ENCODE results near the gene OR11A1. TPM values are rescaled to one million over a fixed set of nuclear protein-coding genes. Genes with fewer than 3 reads are reported as not detected.

Gene OR11A1
- total RNA-seq, 1 donor from 2014 or later = not detected

- Histone ChIP-seq H3K4me1 (ENCODE audit: control insufficient read depth in 3 of 3, insufficient read depth in 3 of 3, low read length in 3 of 3) (no peaks in the 10 kb centered on the region), H3K36me3 (ENCODE audit: control insufficient read depth in 3 of 3, insufficient read depth in 3 of 3, low read length in 3 of 3) (no peaks in the 10 kb centered on the region), H3K27ac (ENCODE audit: low read depth, low read length) (no peak overlapping the region), H3K9me3 (ENCODE audit: control insufficient read depth in 3 of 3, low read length in 3 of 3) (no peaks in the 10 kb centered on the region), H3K9ac (ENCODE audit: low read depth in 1 of 3, low read length in 3 of 3) (no peak overlapping the region), H3K4me3 (ENCODE audit: low read length in 3 of 3) (no peak overlapping the region), H3K27me3 (ENCODE audit: control insufficient read depth in 3 of 3, insufficient read depth in 3 of 3, low read length in 3 of 3) (no peaks in the 10 kb centered on the region)
These were observed 26.9 kb upstream of the OR11A1 start for GRCh38 chr6:29483735-29484134.

- Histone ChIP-seq H3K27me3 (ENCODE audit: control insufficient read depth in 3 of 3, insufficient read depth in 3 of 3, low read length in 3 of 3) (peaks cover 0 to under 1% (median 0%) of the 10 kb centered on the region in 3 donors), H3K27ac (ENCODE audit: low read depth, low read length) (no peak overlapping the region), H3K9ac (ENCODE audit: low read depth in 1 of 3, low read length in 3 of 3) (no peak overlapping the region), H3K9me3 (ENCODE audit: control insufficient read depth in 3 of 3, low read length in 3 of 3) (no peaks in the 10 kb centered on the region), H3K4me3 (ENCODE audit: low read length in 3 of 3) (no peak overlapping the region), H3K36me3 (ENCODE audit: control insufficient read depth in 3 of 3, insufficient read depth in 3 of 3, low read length in 3 of 3) (no peaks in the 10 kb centered on the region), H3K4me1 (ENCODE audit: control insufficient read depth in 3 of 3, insufficient read depth in 3 of 3, low read length in 3 of 3) (no peaks in the 10 kb centered on the region)
These were observed 26.3 kb upstream of the OR11A1 start for GRCh38 chr6:29483186-29483585.

- Histone ChIP-seq H3K27ac (ENCODE audit: low read depth, low read length) (no peak overlapping the region), H3K36me3 (ENCODE audit: control insufficient read depth in 3 of 3, insufficient read depth in 3 of 3, low read length in 3 of 3) (no peaks in the 10 kb centered on the region), H3K9me3 (ENCODE audit: control insufficient read depth in 3 of 3, low read length in 3 of 3) (no peaks in the 10 kb centered on the region), H3K9ac (ENCODE audit: low read depth in 1 of 3, low read length in 3 of 3) (no peak overlapping the region), H3K4me3 (ENCODE audit: low read length in 3 of 3) (no peak overlapping the region), H3K4me1 (ENCODE audit: control insufficient read depth in 3 of 3, insufficient read depth in 3 of 3, low read length in 3 of 3) (no peaks in the 10 kb centered on the region), H3K27me3 (ENCODE audit: control insufficient read depth in 3 of 3, insufficient read depth in 3 of 3, low read length in 3 of 3) (peaks cover 0 to 4% (median 0%) of the 10 kb centered on the region in 3 donors)
These were observed 22.7 kb upstream of the OR11A1 start for GRCh38 chr6:29479560-29479959.

GRCh38 chr6:29478740-29479139 is 21.9 kb upstream of the OR11A1 start:
- Histone ChIP-seq H3K36me3 (ENCODE audit: control insufficient read depth in 3 of 3, insufficient read depth in 3 of 3, low read length in 3 of 3) (no peaks in the 10 kb centered on the region), H3K4me1 (ENCODE audit: control insufficient read depth in 3 of 3, insufficient read depth in 3 of 3, low read length in 3 of 3) (no peaks in the 10 kb centered on the region), H3K27me3 (ENCODE audit: control insufficient read depth in 3 of 3, insufficient read depth in 3 of 3, low read length in 3 of 3) (peaks cover 0 to 4% (median 0%) of the 10 kb centered on the region in 3 donors), H3K27ac (ENCODE audit: low read depth, low read length) (no peak overlapping the region), H3K9ac (ENCODE audit: low read depth in 1 of 3, low read length in 3 of 3) (no peak overlapping the region), H3K4me3 (ENCODE audit: low read length in 3 of 3) (no peak overlapping the region), H3K9me3 (ENCODE audit: control insufficient read depth in 3 of 3, low read length in 3 of 3) (no peaks in the 10 kb centered on the region)

GRCh38 chr6:29477923-29478450 is 21.1 kb upstream of the OR11A1 start:
- Histone ChIP-seq H3K9ac (ENCODE audit: low read depth in 1 of 3, low read length in 3 of 3) (no peak overlapping the region), H3K4me1 (ENCODE audit: control insufficient read depth in 3 of 3, insufficient read depth in 3 of 3, low read length in 3 of 3) (no peaks in the 10 kb centered on the region), H3K27me3 (ENCODE audit: control insufficient read depth in 3 of 3, insufficient read depth in 3 of 3, low read length in 3 of 3) (peaks cover 0 to 4% (median 0%) of the 10 kb centered on the region in 3 donors)

GRCh38 chr6:29474996-29475395 is 18.1 kb upstream of the OR11A1 start:
- no peaks in the 10 kb centered on the region for H3K36me3 ChIP-seq (ENCODE audit: control insufficient read depth in 3 of 3, insufficient read depth in 3 of 3, low read length in 3 of 3)
- H3K9me3 ChIP-seq (ENCODE audit: control insufficient read depth in 3 of 3, low read length in 3 of 3) = peaks cover 0 to 2% (median 0%) of the 10 kb centered on the region in 3 donors
- H3K27ac ChIP-seq (ENCODE audit: low read depth, low read length) = no peak overlapping the region
- no peaks in the 10 kb centered on the region for H3K4me1 ChIP-seq (ENCODE audit: control insufficient read depth in 3 of 3, insufficient read depth in 3 of 3, low read length in 3 of 3)
- H3K9ac ChIP-seq (ENCODE audit: low read depth in 1 of 3, low read length in 3 of 3) = no peak overlapping the region
- H3K4me3 ChIP-seq (ENCODE audit: low read length in 3 of 3) = no peak overlapping the region
- H3K27me3 ChIP-seq (ENCODE audit: control insufficient read depth in 3 of 3, insufficient read depth in 3 of 3, low read length in 3 of 3) = peaks cover 0 to 4% (median 0%) of the 10 kb centered on the region in 3 donors

More at GRCh38 chr6:29477923-29478450, 21.1 kb upstream of the OR11A1 start:
- peaks cover 0 to 2% (median 0%) of the 10 kb centered on the region in 3 donors for H3K9me3 ChIP-seq (ENCODE audit: control insufficient read depth in 3 of 3, low read length in 3 of 3)
- no peak overlapping the region for H3K27ac ChIP-seq (ENCODE audit: low read depth, low read length)
- no peak overlapping the region for H3K4me3 ChIP-seq (ENCODE audit: low read length in 3 of 3)
- no peaks in the 10 kb centered on the region for H3K36me3 ChIP-seq (ENCODE audit: control insufficient read depth in 3 of 3, insufficient read depth in 3 of 3, low read length in 3 of 3)

GRCh38 chr6:29466241-29466640 is 9.4 kb upstream of the OR11A1 start:
- Histone ChIP-seq H3K4me3 (ENCODE audit: low read length in 3 of 3) (no peak overlapping the region), H3K9ac (ENCODE audit: low read depth in 1 of 3, low read length in 3 of 3) (no peak overlapping the region), H3K27me3 (ENCODE audit: control insufficient read depth in 3 of 3, insufficient read depth in 3 of 3, low read length in 3 of 3) (peaks cover 0 to 2% (median 0%) of the 10 kb centered on the region in 3 donors), H3K9me3 (ENCODE audit: control insufficient read depth in 3 of 3, low read length in 3 of 3) (no peaks in the 10 kb centered on the region), H3K36me3 (ENCODE audit: control insufficient read depth in 3 of 3, insufficient read depth in 3 of 3, low read length in 3 of 3) (no peaks in the 10 kb centered on the region), H3K4me1 (ENCODE audit: control insufficient read depth in 3 of 3, insufficient read depth in 3 of 3, low read length in 3 of 3) (no peaks in the 10 kb centered on the region), H3K27ac (ENCODE audit: low read depth, low read length) (no peak overlapping the region)

- Histone ChIP-seq H3K36me3 (ENCODE audit: control insufficient read depth in 3 of 3, insufficient read depth in 3 of 3, low read length in 3 of 3) (no peaks in the 10 kb centered on the region), H3K27ac (ENCODE audit: low read depth, low read length) (no peak overlapping the region), H3K9me3 (ENCODE audit: control insufficient read depth in 3 of 3, low read length in 3 of 3) (no peaks in the 10 kb centered on the region)
These were observed 8.9 kb upstream of the OR11A1 start for GRCh38 chr6:29465801-29466200.

GRCh38 chr6:29465279-29465678 is 8.4 kb upstream of the OR11A1 start:
- Histone ChIP-seq H3K9ac (ENCODE audit: low read depth in 1 of 3, low read length in 3 of 3) (no peak overlapping the region), H3K36me3 (ENCODE audit: control insufficient read depth in 3 of 3, insufficient read depth in 3 of 3, low read length in 3 of 3) (no peaks in the 10 kb centered on the region), H3K4me1 (ENCODE audit: control insufficient read depth in 3 of 3, insufficient read depth in 3 of 3, low read length in 3 of 3) (no peaks in the 10 kb centered on the region), H3K4me3 (ENCODE audit: low read length in 3 of 3) (no peak overlapping the region), H3K9me3 (ENCODE audit: control insufficient read depth in 3 of 3, low read length in 3 of 3) (no peaks in the 10 kb centered on the region), H3K27me3 (ENCODE audit: control insufficient read depth in 3 of 3, insufficient read depth in 3 of 3, low read length in 3 of 3) (peaks cover 0 to 2% (median 0%) of the 10 kb centered on the region in 3 donors), H3K27ac (ENCODE audit: low read depth, low read length) (no peak overlapping the region)

More at GRCh38 chr6:29465801-29466200, 8.9 kb upstream of the OR11A1 start:
- Histone ChIP-seq H3K4me3 (ENCODE audit: low read length in 3 of 3) (no peak overlapping the region), H3K27me3 (ENCODE audit: control insufficient read depth in 3 of 3, insufficient read depth in 3 of 3, low read length in 3 of 3) (peaks cover 0 to 2% (median 0%) of the 10 kb centered on the region in 3 donors), H3K4me1 (ENCODE audit: control insufficient read depth in 3 of 3, insufficient read depth in 3 of 3, low read length in 3 of 3) (no peaks in the 10 kb centered on the region), H3K9ac (ENCODE audit: low read depth in 1 of 3, low read length in 3 of 3) (no peak overlapping the region)

- no peaks in the 10 kb centered on the region for H3K36me3 ChIP-seq (ENCODE audit: control insufficient read depth in 3 of 3, insufficient read depth in 3 of 3, low read length in 3 of 3)
- no peak overlapping the region for H3K9ac ChIP-seq (ENCODE audit: low read depth in 1 of 3, low read length in 3 of 3)
- H3K9me3 ChIP-seq (ENCODE audit: control insufficient read depth in 3 of 3, low read length in 3 of 3) = no peaks in the 10 kb centered on the region
- H3K4me3 ChIP-seq (ENCODE audit: low read length in 3 of 3) = no peak overlapping the region
- H3K27ac ChIP-seq (ENCODE audit: low read depth, low read length) = no peak overlapping the region
- H3K4me1 ChIP-seq (ENCODE audit: control insufficient read depth in 3 of 3, insufficient read depth in 3 of 3, low read length in 3 of 3) = no peaks in the 10 kb centered on the region
- no peaks in the 10 kb centered on the region for H3K27me3 ChIP-seq (ENCODE audit: control insufficient read depth in 3 of 3, insufficient read depth in 3 of 3, low read length in 3 of 3)
These were observed 5.2 kb upstream of the OR11A1 start for GRCh38 chr6:29462022-29462421.
